Endothelial cell of hepatic sinusoid (primary cell): ENCODE results near the gene INF2.

Source experiments
- in situ Hi-C: cut with HindIII; loops from 2 replicates; pipeline ENCODE4 v1.10.0; 2017; ENCODE audit warnings: low sequenced_read_pairs

The INF2 gene

DNA sequence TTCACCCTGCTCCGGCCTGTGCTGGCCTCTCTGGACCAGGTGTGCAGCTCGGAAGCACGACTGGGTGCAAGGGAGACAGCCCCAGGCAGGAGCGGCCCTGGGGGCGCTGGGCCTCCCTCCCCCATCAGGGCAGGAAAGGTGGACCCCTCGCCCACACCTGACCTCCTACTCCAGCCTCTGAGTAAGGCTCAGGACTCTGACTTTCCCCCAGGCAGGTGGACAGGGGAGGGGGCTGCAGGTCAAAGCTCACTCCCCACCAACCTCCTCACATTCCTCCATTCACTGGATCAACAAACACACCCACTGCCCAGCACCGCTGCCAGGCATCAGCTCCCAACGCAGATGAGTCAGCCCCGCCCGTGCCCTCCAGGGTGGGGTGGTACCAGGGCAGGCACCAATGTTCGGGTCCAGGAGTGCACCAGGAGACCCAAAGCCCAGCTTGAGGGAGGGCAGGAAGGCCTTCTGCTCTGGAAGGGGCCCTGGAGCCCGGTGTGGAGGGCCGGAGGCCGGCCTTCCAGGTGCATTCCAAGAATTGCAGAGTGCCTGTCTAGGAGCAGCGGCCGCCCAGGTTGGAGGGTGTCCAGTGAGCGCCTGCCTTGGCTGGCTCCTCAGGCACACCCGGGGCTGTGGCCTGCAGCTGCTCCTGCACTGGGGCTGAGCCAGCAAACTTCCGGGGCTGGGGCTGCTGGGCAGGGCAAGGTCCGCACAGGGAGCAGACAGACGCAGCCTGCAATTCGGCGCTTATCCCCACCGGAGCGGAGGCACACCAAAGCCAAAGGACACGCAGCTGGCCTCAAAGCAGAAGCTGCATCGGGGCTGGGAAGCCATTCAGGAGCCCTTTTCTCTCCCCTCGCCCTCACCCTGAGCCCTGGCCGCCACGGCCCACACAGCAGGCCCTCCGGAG is 1.6 kb upstream of the INF2 start:
- in situ Hi-C loops = no loop called here

GRCh38 chr14:104688505-104689108 is 811 bp upstream of the INF2 start:
- in situ Hi-C loops = no loop called here

GRCh38 chr14:104689881-104690711 is 678 bp downstream of the INF2 start:
- in situ Hi-C loops = no loop called here

GRCh38 chr14:104690861-104691455 is 1.5 kb downstream of the INF2 start:
- in situ Hi-C loops = no loop called here

- in situ Hi-C loops = no loop called here
Observed at GRCh38 chr14:104691546-104692260, 2.3 kb downstream of the INF2 start.

- in situ Hi-C loops = no loop called here
Observed at GRCh38 chr14:104692261-104692938, 3.0 kb downstream of the INF2 start.

GRCh38 chr14:104692939-104693315 is 3.5 kb downstream of the INF2 start:
- in situ Hi-C loops = no loop called here

GRCh38 chr14:104693482-104694431 is 4.3 kb downstream of the INF2 start:
- in situ Hi-C loops = no loop called here

GRCh38 chr14:104694475-104694950 is 5.1 kb downstream of the INF2 start:
- in situ Hi-C loops = no loop called here

DNA sequence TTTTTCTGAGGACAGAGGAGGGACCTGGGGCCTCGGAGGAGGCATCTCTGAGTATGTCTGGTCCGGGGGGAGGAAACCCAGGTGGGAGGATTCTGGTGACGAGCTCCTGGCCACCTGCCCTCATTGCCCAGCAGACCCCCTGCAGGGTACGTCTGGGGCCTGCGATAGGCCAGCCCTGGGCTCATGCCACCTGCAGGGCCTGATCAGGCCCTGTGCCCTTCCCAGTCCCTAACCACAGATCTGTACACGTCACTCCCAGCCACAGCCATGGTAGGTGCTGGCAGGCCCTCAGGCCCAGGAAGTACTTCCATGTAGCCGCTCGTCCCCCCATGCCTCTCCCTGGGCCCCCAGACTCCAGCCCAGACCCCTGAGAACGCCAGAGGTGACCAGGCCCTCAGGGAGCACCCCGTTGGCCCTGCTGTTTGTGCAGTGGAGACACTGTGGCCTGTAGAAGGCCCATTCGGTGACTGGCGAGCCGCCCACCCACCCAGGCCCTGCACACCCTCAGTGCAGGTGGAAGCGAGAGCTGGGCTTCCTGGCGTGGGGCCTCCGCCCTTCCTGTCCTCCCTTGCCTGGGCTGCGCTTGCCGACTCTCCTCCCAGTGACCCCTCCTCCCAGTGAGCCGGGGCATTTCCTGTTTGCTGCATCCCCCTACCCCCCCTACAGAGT is 5.7 kb downstream of the INF2 start:
- in situ Hi-C loops = no loop called here

DNA sequence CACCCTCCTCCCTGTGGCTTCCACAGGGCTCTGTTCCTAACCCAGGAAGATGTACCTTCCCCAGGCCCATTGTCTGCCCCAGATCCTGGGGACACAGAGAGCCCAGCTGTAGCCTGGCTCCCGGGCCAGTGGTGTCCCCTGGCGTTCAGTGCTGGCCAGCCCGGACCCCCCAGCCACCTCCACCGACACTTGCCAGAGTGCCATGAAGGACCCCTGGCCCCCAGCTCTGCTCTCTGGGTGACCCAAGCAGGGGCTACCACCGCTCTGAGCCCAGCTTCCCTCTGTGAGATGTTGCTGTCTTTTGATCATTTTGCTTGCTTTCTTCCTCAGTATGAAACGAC is 6.2 kb downstream of the INF2 start:
- in situ Hi-C loops = no loop called here

DNA sequence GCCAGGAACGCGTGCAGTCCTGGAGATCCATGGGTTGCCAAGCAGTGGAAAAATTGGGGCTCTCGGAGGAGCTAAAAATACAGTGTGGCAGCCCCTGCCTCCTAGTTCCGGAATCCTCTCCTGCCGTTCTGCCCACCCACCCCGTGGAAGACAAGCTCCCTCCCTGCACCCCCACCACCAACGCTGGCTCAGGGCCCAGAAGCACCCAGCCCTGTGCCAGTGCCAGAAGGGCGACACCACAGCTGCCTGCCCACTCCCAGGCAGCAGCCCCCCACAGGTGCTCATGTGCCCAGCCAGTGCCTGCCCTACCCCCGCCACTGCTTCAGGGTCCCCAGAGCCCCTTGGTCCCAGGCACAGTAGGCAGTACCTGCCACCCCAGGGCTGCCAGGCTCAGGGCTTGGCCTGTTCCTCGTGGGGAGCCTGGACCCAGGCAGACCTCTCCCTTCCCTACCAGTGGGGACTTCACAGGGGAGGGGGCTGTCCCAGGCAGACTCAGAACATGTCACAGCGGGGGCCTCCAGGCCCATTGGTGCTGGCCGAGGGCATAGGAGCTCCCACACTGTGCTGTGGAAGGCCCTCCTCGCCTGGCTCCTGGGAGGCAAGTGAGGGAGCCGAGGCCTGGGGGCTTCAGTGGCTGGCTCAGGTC is 7.4 kb downstream of the INF2 start:
- in situ Hi-C loops = no loop called here

- in situ Hi-C loops = no loop called here
Observed at GRCh38 chr14:104697317-104697703, 7.9 kb downstream of the INF2 start.

DNA sequence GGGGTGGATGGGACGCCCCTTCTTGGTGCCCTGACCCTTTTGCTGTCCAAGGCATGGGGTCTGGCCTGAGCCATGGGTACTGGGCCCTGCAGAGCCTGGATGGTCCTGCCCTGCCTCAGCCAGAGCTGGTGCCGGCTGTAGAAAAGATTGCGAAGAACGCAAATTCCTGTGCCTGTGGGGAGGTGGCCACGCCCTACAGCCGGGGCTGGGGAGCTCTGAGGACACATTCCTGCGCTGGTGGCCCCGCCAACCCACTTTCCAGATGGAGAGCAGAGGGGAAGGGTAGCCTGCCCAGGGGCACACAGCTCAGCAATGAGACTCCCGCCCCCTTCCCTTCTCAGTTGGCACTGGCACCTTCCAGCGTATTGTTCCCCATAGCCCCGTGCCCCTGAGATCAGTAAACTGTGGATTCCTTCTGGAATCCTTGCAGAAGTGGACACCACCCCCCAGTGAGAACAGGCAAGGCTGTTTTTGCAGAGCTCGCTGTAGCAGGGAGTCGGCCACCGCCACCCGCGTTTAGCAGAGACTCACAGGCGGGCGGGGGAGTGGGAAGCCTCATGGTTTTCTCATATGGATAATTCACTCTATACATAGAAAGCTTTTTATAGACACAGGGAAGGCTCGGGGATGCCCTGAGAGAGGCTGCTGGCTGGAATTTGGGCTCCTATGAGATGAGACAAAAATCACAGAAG is 8.6 kb downstream of the INF2 start:
- in situ Hi-C loops = no loop called here

GRCh38 chr14:104698688-104699425 is 9.4 kb downstream of the INF2 start:
- in situ Hi-C loops = no loop called here

DNA sequence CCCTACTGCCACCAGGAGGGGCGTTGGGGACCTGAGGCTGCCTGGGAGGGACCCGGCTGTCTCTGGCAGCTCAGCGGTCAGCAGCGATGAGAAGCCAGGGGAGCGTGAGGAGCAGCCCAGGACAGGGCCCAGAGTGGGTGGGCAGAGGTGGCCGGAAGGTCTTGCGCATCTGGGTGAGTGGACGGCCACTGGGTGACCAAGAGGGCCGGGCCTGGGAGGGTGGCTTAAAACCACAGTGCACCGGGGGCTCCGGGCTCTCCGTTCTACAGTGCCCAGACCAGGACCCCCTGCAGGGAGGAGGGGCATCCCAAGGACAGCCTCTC is 10.0 kb downstream of the INF2 start:
- in situ Hi-C loops = no loop called here

- in situ Hi-C loops = no loop called here
Observed at GRCh38 chr14:104700225-104700651, 10.8 kb downstream of the INF2 start.
